NCI-H2107 treated with DMSO at 0.1 percent for 48 hours (cell line): ENCODE measurements around the gene ARFGEF3.

Experiments
- DNase-seq: peaks from one replicate; lab custom pipeline; 2025; ENCODE audit not compliant: unreplicated experiment; lab: John Stamatoyannopoulos, UW

ARFGEF3 gene

GRCh38 chr6:138297761-138298298 lies 136.1 kb downstream of the ARFGEF3 start:
- DNase-seq = no peak

GRCh38 chr6:138300469-138300868 lies 138.7 kb downstream of the ARFGEF3 start:
- DNase-seq = no peak

- DNase-seq = no peak
Observed at GRCh38 chr6:138302554-138302953, 140.8 kb downstream of the ARFGEF3 start.

- DNase-seq = no peak
Observed at GRCh38 chr6:138307352-138307751, 145.6 kb downstream of the ARFGEF3 start.

DNA sequence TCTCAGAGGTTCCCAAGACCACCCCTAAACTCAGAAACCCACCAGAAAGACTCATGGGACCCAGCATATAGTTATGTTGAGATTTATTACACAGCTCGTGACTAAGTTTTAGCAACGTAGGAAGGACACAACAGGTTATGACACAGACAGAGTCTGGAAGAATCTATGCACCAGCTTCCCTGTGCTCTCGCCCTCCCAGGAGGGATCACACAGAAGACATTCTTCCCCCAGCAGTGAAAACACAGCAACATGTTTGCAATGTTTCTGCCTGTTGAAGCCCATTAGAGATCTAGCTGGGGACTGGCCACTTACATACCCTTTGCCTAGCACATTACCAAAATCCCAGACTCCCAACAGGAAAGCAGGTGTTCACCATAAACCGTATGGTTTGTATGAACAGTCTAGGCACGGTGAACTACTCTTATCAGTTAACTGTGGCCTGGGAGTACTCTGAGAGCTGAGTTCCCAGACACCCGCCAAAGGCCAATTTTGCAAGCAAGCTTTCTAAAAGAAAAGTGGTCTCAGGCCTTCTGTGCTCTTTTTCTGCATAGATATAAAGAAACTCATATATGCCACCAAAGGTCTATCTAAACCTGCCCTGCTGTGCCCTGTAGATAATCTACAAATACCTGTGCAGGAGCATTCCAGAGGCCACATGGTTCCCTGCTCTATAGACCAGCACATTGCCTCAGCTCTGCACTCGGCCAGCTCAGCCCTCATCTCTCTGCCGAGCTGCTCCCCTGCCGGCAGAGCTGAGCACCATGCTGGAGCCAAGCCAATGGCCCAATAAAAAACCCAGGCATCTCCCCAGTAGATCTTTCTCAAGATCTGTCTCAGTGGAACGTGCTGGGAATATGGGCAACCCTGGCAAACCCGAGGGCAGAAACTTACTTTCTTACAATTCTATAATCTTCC lies 146.3 kb downstream of the ARFGEF3 start:
- DNase-seq = no peak

DNA sequence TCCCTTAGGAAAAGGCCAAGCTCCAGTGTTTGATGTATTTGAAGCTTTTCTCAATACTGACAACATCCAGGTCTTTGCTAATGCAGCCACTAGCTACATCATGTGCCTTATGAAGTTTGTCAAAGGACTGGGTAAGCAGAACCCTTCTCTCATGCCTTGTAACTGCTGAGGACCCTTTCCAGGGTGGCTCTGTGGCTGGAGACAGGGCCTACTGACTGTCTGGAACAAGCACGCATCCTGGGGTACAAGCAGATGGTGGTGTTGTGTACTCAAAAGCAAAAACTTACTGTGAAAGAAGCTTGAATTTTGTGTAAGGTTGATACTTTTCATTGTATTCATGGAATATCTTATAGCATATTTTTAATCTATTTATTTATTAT lies 147.0 kb downstream of the ARFGEF3 start:
- no peak for DNase-seq

DNA sequence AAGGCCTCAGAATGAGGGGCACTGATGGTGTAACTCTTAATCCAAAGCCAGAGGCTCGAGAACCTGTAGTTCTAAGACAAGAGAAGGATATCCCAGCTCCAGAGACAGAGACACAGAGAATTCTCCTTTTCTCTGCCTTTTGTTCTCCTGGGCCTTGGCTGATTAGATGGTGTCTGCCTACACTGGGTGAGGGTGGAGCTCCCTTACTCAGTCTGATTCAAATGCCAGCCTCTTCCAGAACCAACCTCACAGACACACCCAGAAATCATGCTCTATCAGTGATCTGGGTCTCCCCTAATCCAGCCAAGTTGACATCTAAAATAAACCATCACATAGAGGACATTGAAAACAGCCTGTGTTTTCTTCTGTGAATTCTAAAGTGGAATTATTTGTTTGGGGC lies 148.0 kb downstream of the ARFGEF3 start:
- no peak for DNase-seq

GRCh38 chr6:138310294-138310693 lies 148.6 kb downstream of the ARFGEF3 start:
- no peak for DNase-seq

- no peak for DNase-seq
Observed at GRCh38 chr6:138310821-138311220, 149.1 kb downstream of the ARFGEF3 start.

DNA sequence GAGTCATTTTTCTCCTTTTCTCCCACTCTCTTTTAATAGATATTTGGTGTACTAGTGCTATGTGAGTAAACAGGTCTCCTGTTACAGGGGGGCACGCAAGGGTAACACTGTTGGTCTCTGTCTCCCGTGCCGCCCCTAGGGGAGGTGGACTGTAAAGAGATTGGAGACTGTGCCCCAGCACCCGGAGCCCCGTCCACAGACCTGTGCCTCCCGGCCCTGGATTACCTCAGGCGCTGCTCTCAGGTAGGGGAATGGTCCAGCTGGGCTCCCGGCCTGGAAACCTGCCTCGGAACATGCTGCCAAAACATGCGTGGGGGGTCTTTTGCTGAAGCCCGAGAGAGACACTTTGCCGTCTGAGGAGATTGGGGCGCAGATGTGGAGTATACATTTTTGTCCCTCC lies 149.5 kb downstream of the ARFGEF3 start:
- DNase-seq = no peak

- DNase-seq = no peak
Observed at GRCh38 chr6:138318741-138319375, 157.1 kb downstream of the ARFGEF3 start.

- no peak for DNase-seq
Observed at GRCh38 chr6:138321934-138322333, 160.2 kb downstream of the ARFGEF3 start.

DNA sequence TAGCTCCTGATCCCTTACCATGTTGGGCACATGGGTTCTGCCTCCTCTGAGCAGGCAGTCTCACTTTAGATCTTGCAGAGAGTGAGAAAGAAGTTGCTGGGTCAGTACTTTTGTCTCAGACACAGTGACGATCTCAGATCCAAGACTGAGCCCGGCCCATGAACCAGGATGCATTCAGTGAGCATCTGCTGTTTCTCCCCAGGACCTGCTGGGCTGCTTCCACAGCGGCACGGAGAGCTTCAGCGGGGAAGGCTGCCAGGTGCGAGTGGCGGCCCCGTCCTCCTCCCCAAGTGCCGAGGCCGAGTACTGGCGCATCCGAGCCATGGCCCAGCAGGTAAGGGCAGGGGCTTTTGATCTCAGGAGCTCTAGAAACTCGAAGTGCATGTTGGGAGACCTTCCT lies 162.1 kb downstream of the ARFGEF3 start:
- no peak for DNase-seq

DNA sequence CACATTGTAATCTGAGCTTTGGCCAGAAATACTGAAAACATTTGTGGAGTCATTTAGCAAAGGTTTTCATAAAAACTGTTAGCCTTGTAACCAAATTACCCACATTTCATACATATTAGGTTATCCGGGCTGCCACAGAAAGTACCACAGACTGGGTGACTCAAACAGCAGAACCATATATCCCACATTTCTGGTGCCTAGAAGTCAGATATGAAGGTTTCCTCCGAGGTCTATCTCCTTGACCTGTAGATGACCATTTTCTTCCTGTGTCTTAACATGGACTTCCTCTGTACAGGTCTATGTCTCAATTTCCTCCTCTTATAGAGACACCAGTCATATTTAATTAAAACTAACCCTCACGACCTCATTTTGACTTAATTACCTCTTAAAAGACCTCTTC lies 166.5 kb downstream of the ARFGEF3 start:
- no peak for DNase-seq

DNA sequence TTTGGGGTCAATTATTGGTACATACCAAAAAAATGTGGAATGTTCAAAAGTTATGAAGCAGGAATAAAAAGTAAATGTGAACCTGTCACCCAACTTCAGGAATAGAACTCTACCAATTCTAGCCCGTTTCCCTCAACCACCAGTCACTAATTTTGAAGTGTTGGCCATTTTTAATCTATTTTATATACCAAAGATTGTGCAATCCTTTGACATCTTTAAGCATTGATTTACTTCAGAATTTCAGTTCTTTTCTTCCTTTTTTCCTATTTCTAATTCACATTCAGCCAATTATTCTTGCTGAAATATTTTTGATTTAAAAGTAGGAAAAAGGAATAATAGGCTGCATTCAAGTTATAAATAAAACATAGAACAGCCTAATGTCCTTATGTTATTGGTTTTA lies 169.0 kb downstream of the ARFGEF3 start:
- DNase-seq = no peak

- DNase-seq = no peak
Observed at GRCh38 chr6:138331444-138331843, 169.7 kb downstream of the ARFGEF3 start.

- DNase-seq = no peak
Observed at GRCh38 chr6:138331984-138332383, 170.2 kb downstream of the ARFGEF3 start.

DNA sequence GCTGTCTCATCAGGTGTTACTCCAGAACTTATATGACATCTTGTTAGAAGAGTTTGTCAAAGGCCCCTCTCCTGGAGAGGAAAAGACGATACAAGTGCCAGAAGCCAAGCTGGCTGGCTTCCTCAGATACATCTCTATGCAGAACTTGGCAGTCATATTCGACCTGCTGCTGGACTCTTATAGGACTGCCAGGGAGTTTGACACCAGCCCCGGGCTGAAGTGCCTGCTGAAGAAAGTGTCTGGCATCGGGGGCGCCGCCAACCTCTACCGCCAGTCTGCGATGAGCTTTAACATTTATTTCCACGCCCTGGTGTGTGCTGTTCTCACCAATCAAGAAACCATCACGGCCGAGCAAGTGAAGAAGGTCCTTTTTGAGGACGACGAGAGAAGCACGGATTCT lies 172.3 kb downstream of the ARFGEF3 start:
- no peak for DNase-seq

DNA sequence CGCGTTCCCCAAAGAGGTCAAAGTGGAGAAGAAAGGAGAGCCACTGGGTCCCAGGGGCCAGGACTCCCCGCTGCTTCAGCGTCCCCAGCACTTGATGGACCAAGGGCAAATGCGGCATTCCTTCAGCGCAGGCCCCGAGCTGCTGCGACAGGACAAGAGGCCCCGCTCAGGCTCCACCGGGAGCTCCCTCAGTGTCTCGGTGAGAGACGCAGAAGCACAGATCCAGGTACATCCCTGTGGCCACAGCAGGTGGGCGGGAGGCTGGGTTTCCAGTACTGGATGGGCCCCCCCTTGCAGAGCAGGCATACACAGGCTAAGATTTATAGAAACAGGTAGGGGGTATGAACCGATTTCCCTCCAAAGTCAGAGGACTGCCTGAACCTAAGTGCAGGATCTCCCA lies 173.2 kb downstream of the ARFGEF3 start:
- DNase-seq = no peak

- no peak for DNase-seq
Observed at GRCh38 chr6:138336221-138336620, 174.5 kb downstream of the ARFGEF3 start.

DNA sequence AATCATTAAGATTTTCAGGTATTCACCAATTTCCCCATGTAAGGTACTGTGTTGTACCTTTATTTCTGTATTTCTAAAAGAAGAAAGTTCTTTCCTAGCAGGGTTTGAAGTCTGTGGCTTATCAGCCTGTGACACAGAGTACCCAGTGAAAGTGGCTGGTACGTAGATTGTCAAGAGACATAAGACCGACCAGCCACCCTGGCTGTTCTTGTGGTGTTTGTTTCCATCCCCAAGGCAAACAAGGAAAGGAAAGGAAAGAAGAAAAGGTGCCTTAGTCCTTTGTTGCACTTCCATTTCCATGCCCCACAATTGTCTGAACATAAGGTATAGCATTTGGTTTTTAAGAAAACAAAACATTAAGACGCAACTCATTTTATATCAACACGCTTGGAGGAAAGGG lies 175.3 kb downstream of the ARFGEF3 start:
- DNase-seq = no peak

- DNase-seq = no peak
Observed at GRCh38 chr6:138339024-138339423, 177.3 kb downstream of the ARFGEF3 start.
